ENCODE results near the gene ITPKC. TPM values are rescaled to one million over a fixed set of nuclear protein-coding genes. Genes with fewer than 3 reads are reported as not detected.
A peak's percentile ranks its signal among the peaks of the same experiment; 100 is the strongest.

The ITPKC gene
- total and polyA plus RNA-seq, 9 of the 15 experiments (the other 6 are each of a cell fraction or from before 2014, with no cell fraction given): 0.08 to 9.3 (median 5.8) TPM

DNA sequence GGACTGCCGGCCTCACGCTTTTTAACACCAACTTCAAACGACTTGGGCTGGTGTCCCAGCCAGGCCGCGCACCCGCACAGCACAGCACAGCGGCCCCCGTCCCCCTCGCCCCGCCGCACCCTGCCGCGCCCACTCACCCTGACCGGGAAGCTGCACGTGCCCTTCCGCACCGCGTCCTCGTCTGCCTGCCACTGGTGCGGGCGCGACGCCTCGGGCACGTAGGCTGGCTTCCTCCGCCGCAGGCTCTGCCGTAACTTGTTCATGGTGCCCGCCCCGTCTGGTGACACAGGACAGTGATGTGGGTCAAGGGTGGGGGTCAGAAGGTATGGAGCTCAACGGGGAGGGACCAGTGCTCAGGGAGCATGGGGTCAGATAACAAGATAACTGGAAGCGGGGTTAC lies 32.6 kb upstream of the ITPKC start:
- peaks cover 6% of the 10 kb centered on the region for H3K9me1 ChIP-seq (ENCODE audit: control insufficient read depth, insufficient read depth, low read length)
- ChIA-PET POLR2A (interaction anchor here (0.6 kb wide), 1 partner anchor 29 kb away, joined by 3 read pairs; no protein-coding TSS in a partner anchor), CTCF (ENCODE audit: low intra/inter-chr PET ratio) (no interaction called here)
- no peak overlapping the region for H2AFZ ChIP-seq (ENCODE audit: low read depth, low read length)
- H3K27me3 ChIP-seq (ENCODE audit: control insufficient read depth in 2 of 2, insufficient read depth in 2 of 2, low read length in 2 of 2): no peaks in the 10 kb centered on the region
- BruUV-seq (replicated peaks): no TSS peak
- intact Hi-C loops (cut with micrococcal nuclease): no loop called here
- in situ Hi-C loops (cut with MboI): no loop called here
- H3K9ac ChIP-seq (ENCODE audit: insufficient read depth in 1 of 2, low read depth in 2 of 2, low read length in 2 of 2): no peak overlapping the region
- no peak for DNase-seq (ENCODE audit: extremely low read depth in 1 of 4, low spot score in 3 of 4)
- no peak overlapping the region for H3K4me2 ChIP-seq (ENCODE audit: insufficient read depth, low read length)
- no peak for FAIRE-seq
- H3K9me3 ChIP-seq (replicated peaks; ENCODE audit: control insufficient read depth, insufficient read depth, low read depth, low read length): no peaks in the 10 kb centered on the region; the same call in 1 of the 2 replicates
- ATAC-seq: no peak
- 83% methylated on average over 11 of the region's 32 CpGs for WGBS (ENCODE audit: insufficient coverage, low coverage, missing lambda C conversion rate)
- peaks cover 23% of the 10 kb centered on the region for H3K79me2 ChIP-seq (ENCODE audit: control insufficient read depth, insufficient read depth, low read length)
- 0 out of 2 replicates have a peak, but pooled peaks cover 4% of the 10 kb centered on the region for H4K20me1 ChIP-seq (replicated peaks; ENCODE audit: control insufficient read depth, insufficient read depth, low read length)
- no peak overlapping the region for H3K4me3 ChIP-seq
- H3K36me3 ChIP-seq (ENCODE audit: control insufficient read depth, insufficient read depth, low read length): peaks cover 54% of the 10 kb centered on the region; the same call in 2 of the 3 replicates
- peaks cover 23 to 26% of the 10 kb centered on the region in 2 experiments; a peak in 4 of 5 replicates for H3K4me1 ChIP-seq (replicated peaks in 1 of 2; ENCODE audit: control insufficient read depth in 2 of 2, insufficient read depth in 2 of 2, low read length in 2 of 2)
- H3K27ac ChIP-seq (ENCODE audit: extremely low read depth, low read depth, low read length): no peak overlapping the region
- no peak for TF ChIP-seq MAFK (IDR thresholded peaks at IDR 0.05; ENCODE audit: low read length)
- TF ChIP-seq RBM15 (IDR thresholded peaks at IDR 0.05; ENCODE audit: insufficient read depth, low read length): no peak
- no peak for TF ChIP-seq KLF1 (tag; IDR thresholded peaks at IDR 0.05)
- TF ChIP-seq, protein P1, sequence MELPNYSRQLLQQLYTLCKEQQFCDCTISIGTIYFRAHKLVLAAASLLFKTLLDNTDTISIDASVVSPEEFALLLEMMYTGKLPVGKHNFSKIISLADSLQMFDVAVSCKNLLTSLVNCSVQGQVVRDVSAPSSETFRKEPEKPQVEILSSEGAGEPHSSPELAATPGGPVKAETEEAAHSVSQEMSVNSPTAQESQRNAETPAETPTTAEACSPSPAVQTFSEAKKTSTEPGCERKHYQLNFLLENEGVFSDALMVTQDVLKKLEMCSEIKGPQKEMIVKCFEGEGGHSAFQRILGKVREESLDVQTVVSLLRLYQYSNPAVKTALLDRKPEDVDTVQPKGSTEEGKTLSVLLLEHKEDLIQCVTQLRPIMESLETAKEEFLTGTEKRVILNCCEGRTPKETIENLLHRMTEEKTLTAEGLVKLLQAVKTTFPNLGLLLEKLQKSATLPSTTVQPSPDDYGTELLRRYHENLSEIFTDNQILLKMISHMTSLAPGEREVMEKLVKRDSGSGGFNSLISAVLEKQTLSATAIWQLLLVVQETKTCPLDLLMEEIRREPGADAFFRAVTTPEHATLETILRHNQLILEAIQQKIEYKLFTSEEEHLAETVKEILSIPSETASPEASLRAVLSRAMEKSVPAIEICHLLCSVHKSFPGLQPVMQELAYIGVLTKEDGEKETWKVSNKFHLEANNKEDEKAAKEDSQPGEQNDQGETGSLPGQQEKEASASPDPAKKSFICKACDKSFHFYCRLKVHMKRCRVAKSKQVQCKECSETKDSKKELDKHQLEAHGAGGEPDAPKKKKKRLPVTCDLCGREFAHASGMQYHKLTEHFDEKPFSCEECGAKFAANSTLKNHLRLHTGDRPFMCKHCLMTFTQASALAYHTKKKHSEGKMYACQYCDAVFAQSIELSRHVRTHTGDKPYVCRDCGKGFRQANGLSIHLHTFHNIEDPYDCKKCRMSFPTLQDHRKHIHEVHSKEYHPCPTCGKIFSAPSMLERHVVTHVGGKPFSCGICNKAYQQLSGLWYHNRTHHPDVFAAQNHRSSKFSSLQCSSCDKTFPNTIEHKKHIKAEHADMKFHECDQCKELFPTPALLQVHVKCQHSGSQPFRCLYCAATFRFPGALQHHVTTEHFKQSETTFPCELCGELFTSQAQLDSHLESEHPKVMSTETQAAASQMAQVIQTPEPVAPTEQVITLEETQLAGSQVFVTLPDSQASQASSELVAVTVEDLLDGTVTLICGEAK (IDR thresholded peaks at IDR 0.05): no peak
- TF ChIP-seq, protein P1 (CRISPR knock-in tag; IDR thresholded peaks at IDR 0.05): no peak
- TF ChIP-seq CTCFL (IDR thresholded peaks at IDR 0.05; ENCODE audit: borderline replicate concordance, insufficient read depth, low read depth, low read length, poor library complexity, severe bottlenecking): no peak
- TF ChIP-seq ZNF561 (CRISPR knock-in tag; conservative IDR thresholded peaks at IDR 0.05): no peak
- TF ChIP-seq SP2 (IDR thresholded peaks at IDR 0.05; ENCODE audit: extremely low read depth, low read depth, low read length, poor library complexity, severe bottlenecking): no peak
- TF ChIP-seq RNF2 (IDR thresholded peaks at IDR 0.05): no peak
- TF ChIP-seq ZNF354B (CRISPR knock-in tag; IDR thresholded peaks at IDR 0.05): no peak
- TF ChIP-seq PML (IDR thresholded peaks at IDR 0.05; ENCODE audit: low read length): no peak
- no peak for TF ChIP-seq FOXK2 (conservative IDR thresholded peaks at IDR 0.05 in 1 of 2, IDR thresholded peaks at IDR 0.05 in 1 of 2; ENCODE audit: low read depth in 2 of 2)
- TF ChIP-seq POLR2G (IDR thresholded peaks at IDR 0.05; ENCODE audit: low read depth, low read length): peak; percentile 34; the same call in 1 of the 2 replicates
